ENCODE data around the gene ARSG. TPM values are rescaled to one million over a fixed set of nuclear protein-coding genes. Genes with fewer than 3 reads are reported as not detected.

Gene ARSG
- total RNA-seq (18.1 and 18.4 TPM in 2 replicates), polyA plus RNA-seq (3.7 and 5.5 TPM in 2 replicates), polyA minus RNA-seq (9.1 and 12.1 TPM in 2 replicates)
- total RNA-seq (2013) = 6.0 TPM

DNA sequence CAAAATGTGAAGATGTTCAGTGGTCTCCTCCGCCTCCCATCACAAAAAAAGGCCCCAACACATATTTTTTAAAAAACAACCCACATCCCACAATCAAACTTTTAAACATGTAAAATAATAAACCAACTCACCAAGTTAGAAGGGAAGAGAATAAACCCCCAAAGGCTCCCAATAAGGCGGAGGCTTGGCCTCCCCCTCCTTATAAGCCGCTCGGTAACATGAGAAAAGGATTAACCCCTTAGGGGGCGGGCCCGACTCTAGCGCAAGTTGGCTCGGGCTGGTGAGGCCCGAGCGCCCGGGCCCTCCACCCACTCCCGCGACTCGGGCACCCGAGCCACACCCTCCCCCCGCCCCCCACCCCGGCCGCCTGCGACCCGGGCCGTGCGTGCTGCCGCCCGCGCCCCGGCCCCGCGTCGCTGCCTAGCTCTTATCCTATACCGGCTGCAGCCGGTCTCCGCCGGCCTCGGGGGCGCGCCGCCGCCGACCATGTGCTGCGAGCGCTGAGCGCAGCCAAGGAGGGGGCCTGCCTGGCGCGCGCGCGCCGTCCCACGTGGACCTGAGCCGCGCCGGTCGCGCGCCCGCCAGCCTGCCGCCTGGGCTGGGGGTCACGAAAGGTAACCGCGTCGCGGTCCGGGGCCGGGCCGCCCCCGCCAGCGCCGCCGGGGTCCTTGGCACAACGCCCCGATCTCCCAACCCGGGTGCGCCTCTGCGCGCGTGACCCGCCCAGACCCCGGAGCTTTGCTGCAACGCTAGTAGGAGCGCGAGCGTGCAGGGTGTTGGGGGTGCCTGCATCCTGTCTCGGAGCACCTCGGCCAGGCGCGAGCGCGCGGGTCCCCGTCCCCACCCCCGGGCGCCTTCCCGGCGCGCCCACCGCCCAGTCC lies at the start of gene ARSG, which contains the start of gene SLC16A6:
Gene ARSG (plus strand): TSS at position 541 of the 881 bp plus-strand sequence. CDS start 15,999 bp downstream, outside the sequence.
Gene SLC16A6 (minus strand): TSS at position 173 of the 881 bp plus-strand sequence. CDS start 12,807 bp downstream, outside the sequence.
- WGBS (ENCODE audit: insufficient coverage) = under 1% methylated on average over 87 of the region's 96 CpGs
- Histone ChIP-seq H3K27ac (ENCODE audit: low read length in 2 of 2) (peak within 1 kb of the TSS; percentile 86 to 89), H3K36me3 (replicated peaks in 1 of 2; ENCODE audit: control extremely low read depth in 1 of 2, control insufficient read depth in 1 of 2, extremely low read depth in 1 of 2, insufficient read depth in 2 of 2, low read length in 1 of 2) (no peaks in the 10 kb centered on the region), H3K4me2 (replicated peaks; ENCODE audit: low read depth, low read length, poor library complexity, severe bottlenecking) (peak within 1 kb of the TSS; percentile 84), H3K4me3 (ENCODE audit: control extremely low read depth in 1 of 5, extremely low read depth in 1 of 5, insufficient read depth in 1 of 5, low read depth in 2 of 5, low read length in 4 of 5) (peak within 1 kb of the TSS; percentile 53 to 74 (median 64)), H3K9ac (ENCODE audit: low read length) (peak within 1 kb of the TSS; percentile 84), H3K4me1 (ENCODE audit: control insufficient read depth in 2 of 2, insufficient read depth in 2 of 2, low read length in 2 of 2) (peaks cover 31 to 43% of the 10 kb centered on the region in 2 donors), H3K79me2 (ENCODE audit: control insufficient read depth, insufficient read depth, low read length) (no peaks in the 10 kb centered on the region), H4K20me1 (ENCODE audit: control insufficient read depth, insufficient read depth, low read length, poor library complexity, severe bottlenecking) (no peaks in the 10 kb centered on the region), H3K9me3 (ENCODE audit: control extremely low read depth in 1 of 3, control insufficient read depth in 2 of 3, insufficient read depth in 1 of 3, low read length in 2 of 3) (no peaks in the 10 kb centered on the region), H3K27me3 (replicated peaks in 1 of 4; ENCODE audit: control extremely low read depth in 1 of 4, control insufficient read depth in 3 of 4, insufficient read depth in 4 of 4, low read length in 3 of 4) (no peaks in the 10 kb centered on the region), H2AFZ (ENCODE audit: insufficient read depth, low read depth, low read length, poor library complexity, severe bottlenecking) (peak within 1 kb of the TSS; percentile 87)
- H3K27ac Mint-ChIP-seq = peak within 1 kb of the TSS; percentile 94
- H3K27me3 Mint-ChIP-seq = no peaks in the 10 kb centered on the region
- POLR2A ChIA-PET = interaction anchor here (0.6 to 2.7 kb wide), 13 partner anchors 9 to 283 kb away, joined by 3 to 20 read pairs (median 5); partner anchors contain the start of genes AMZ2 and PRKAR1A
- H3K9me3 Mint-ChIP-seq (ENCODE audit: insufficient read depth) = no peaks in the 10 kb centered on the region
- ATAC-seq (ENCODE audit: low read depth) = peak; percentile 37
- DNase-seq = peak; percentile 91
- H3K4me3 Mint-ChIP-seq = peak within 1 kb of the TSS; percentile 95
- intact Hi-C loops (cut with micrococcal nuclease) = loop anchor here (2.0 to 10.0 kb wide), 7 partner anchors 28 to 1036 kb away; partner anchors contain the start of genes ABCA5, AMZ2 and PRKAR1A
- H3K4me1 Mint-ChIP-seq = peaks cover 42% of the 10 kb centered on the region
- no peak for TF ChIP-seq EZH2 (IDR thresholded peaks at IDR 0.05; ENCODE audit: borderline replicate concordance, insufficient read depth, low read depth, low read length, poor library complexity, severe bottlenecking)
- TF ChIP-seq, protein P1, sequence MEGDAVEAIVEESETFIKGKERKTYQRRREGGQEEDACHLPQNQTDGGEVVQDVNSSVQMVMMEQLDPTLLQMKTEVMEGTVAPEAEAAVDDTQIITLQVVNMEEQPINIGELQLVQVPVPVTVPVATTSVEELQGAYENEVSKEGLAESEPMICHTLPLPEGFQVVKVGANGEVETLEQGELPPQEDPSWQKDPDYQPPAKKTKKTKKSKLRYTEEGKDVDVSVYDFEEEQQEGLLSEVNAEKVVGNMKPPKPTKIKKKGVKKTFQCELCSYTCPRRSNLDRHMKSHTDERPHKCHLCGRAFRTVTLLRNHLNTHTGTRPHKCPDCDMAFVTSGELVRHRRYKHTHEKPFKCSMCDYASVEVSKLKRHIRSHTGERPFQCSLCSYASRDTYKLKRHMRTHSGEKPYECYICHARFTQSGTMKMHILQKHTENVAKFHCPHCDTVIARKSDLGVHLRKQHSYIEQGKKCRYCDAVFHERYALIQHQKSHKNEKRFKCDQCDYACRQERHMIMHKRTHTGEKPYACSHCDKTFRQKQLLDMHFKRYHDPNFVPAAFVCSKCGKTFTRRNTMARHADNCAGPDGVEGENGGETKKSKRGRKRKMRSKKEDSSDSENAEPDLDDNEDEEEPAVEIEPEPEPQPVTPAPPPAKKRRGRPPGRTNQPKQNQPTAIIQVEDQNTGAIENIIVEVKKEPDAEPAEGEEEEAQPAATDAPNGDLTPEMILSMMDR (IDR thresholded peaks at IDR 0.05) = no peak
- CTCF ChIA-PET = interaction anchor here (0.7 to 7.1 kb wide), 9 partner anchors 27 to 220 kb away, joined by 3 to 40 read pairs (median 3); no protein-coding TSS in a partner anchor

Measured in B cell (primary cell).